Measurements from ENCODE around the gene ACP4. TPM values are rescaled to one million over a fixed set of nuclear protein-coding genes. Genes with fewer than 3 reads are reported as not detected.
"Not testable (repeated sequence)": the region's sequence is repeated elsewhere in the genome, so short reads cannot be mapped to it uniquely, and the experiment has no call there.

The ACP4 gene
- polyA plus RNA-seq, 1 experiment: not detected

GRCh38 chr19:50750010-50750409 lies 40.2 kb upstream of the ACP4 start:
- TF ChIP-seq CTCF (IDR thresholded peaks at IDR 0.05; ENCODE audit: insufficient read depth, low read depth, low read length): no peak
- CTCF ChIA-PET: no interaction called here
- POLR2A ChIA-PET: no interaction called here

GRCh38 chr19:50753879-50754278 lies 36.3 kb upstream of the ACP4 start:
- DNase-seq (ENCODE audit: low read depth): no peak
- no peak overlapping the region for H3K4me3 ChIP-seq (ENCODE audit: low read depth, low read length)
- CTCF ChIA-PET: interaction anchor here (1.5 kb wide), 1 partner anchor 10 kb away, joined by 3 read pairs; no protein-coding TSS in a partner anchor
- no peaks in the 10 kb centered on the region for H3K27me3 ChIP-seq (ENCODE audit: control insufficient read depth, insufficient read depth, low read length)
- no peak for TF ChIP-seq CTCF (IDR thresholded peaks at IDR 0.05; ENCODE audit: insufficient read depth, low read depth, low read length)
- POLR2A ChIA-PET: no interaction called here
- H3K36me3 ChIP-seq (ENCODE audit: control insufficient read depth, insufficient read depth, low read length): no peaks in the 10 kb centered on the region

More at GRCh38 chr19:50750010-50750409, 40.2 kb upstream of the ACP4 start:
- no peak for DNase-seq (ENCODE audit: low read depth)
- no peak overlapping the region for H3K4me3 ChIP-seq (ENCODE audit: low read depth, low read length)
- H3K27me3 ChIP-seq (ENCODE audit: control insufficient read depth, insufficient read depth, low read length): no peaks in the 10 kb centered on the region
- H3K36me3 ChIP-seq (ENCODE audit: control insufficient read depth, insufficient read depth, low read length): no peaks in the 10 kb centered on the region

GRCh38 chr19:50756244-50756643 lies 34.0 kb upstream of the ACP4 start:
- H3K36me3 ChIP-seq (ENCODE audit: control insufficient read depth, insufficient read depth, low read length); H3K4me3 ChIP-seq (ENCODE audit: low read depth, low read length); H3K27me3 ChIP-seq (ENCODE audit: control insufficient read depth, insufficient read depth, low read length); CTCF ChIA-PET; POLR2A ChIA-PET; DNase-seq (ENCODE audit: low read depth): not testable (repeated sequence)

GRCh38 chr19:50757624-50758023 lies 32.6 kb upstream of the ACP4 start:
- H3K4me3 ChIP-seq (ENCODE audit: low read depth, low read length); POLR2A ChIA-PET; H3K27me3 ChIP-seq (ENCODE audit: control insufficient read depth, insufficient read depth, low read length); CTCF ChIA-PET; H3K36me3 ChIP-seq (ENCODE audit: control insufficient read depth, insufficient read depth, low read length); DNase-seq (ENCODE audit: low read depth): not testable (repeated sequence)

GRCh38 chr19:50759076-50759475 lies 31.1 kb upstream of the ACP4 start:
- H3K4me3 ChIP-seq (ENCODE audit: low read depth, low read length); H3K27me3 ChIP-seq (ENCODE audit: control insufficient read depth, insufficient read depth, low read length); DNase-seq (ENCODE audit: low read depth); POLR2A ChIA-PET; H3K36me3 ChIP-seq (ENCODE audit: control insufficient read depth, insufficient read depth, low read length): not testable (repeated sequence)
- CTCF ChIA-PET: interaction anchor here (1.5 kb wide), 1 partner anchor 89 kb away, joined by 6 read pairs; no protein-coding TSS in a partner anchor

- no peaks in the 10 kb centered on the region for H3K36me3 ChIP-seq (ENCODE audit: control insufficient read depth, insufficient read depth, low read length)
- no peak for DNase-seq (ENCODE audit: low read depth)
- no peaks in the 10 kb centered on the region for H3K27me3 ChIP-seq (ENCODE audit: control insufficient read depth, insufficient read depth, low read length)
- TF ChIP-seq CTCF (IDR thresholded peaks at IDR 0.05; ENCODE audit: insufficient read depth, low read depth, low read length): no peak
- ChIA-PET POLR2A (no interaction called here), CTCF (interaction anchor here (1.5 kb wide), 1 partner anchor 90 kb away, joined by 6 read pairs; no protein-coding TSS in a partner anchor)
- H3K4me3 ChIP-seq (ENCODE audit: low read depth, low read length): no peak overlapping the region
Measured at GRCh38 chr19:50759886-50760285, 30.3 kb upstream of the ACP4 start.

- POLR2A ChIA-PET; H3K4me3 ChIP-seq (ENCODE audit: low read depth, low read length); H3K27me3 ChIP-seq (ENCODE audit: control insufficient read depth, insufficient read depth, low read length); H3K36me3 ChIP-seq (ENCODE audit: control insufficient read depth, insufficient read depth, low read length); DNase-seq (ENCODE audit: low read depth): not testable (repeated sequence)
- CTCF ChIA-PET: interaction anchor here (1.4 kb wide), 1 partner anchor 21 kb away, joined by 3 read pairs; no protein-coding TSS in a partner anchor
Measured at GRCh38 chr19:50761501-50761900, 28.7 kb upstream of the ACP4 start.

- H3K4me3 ChIP-seq (ENCODE audit: low read depth, low read length); H3K27me3 ChIP-seq (ENCODE audit: control insufficient read depth, insufficient read depth, low read length); DNase-seq (ENCODE audit: low read depth); H3K36me3 ChIP-seq (ENCODE audit: control insufficient read depth, insufficient read depth, low read length); POLR2A ChIA-PET: not testable (repeated sequence)
- CTCF ChIA-PET: interaction anchor here (0.7 to 1.5 kb wide), 3 partner anchors 9 to 94 kb away, joined by 3 read pairs; no protein-coding TSS in a partner anchor
Measured at GRCh38 chr19:50763521-50763920, 26.7 kb upstream of the ACP4 start.
